ENCODE measurements around the gene SLC30A2. TPM values are rescaled to one million over a fixed set of nuclear protein-coding genes. Genes with fewer than 3 reads are reported as not detected.

SLC30A2 gene
- total RNA-seq, 1 donor from 2014 or later, result not detected

- Histone ChIP-seq H3K27me3 (ENCODE audit: control insufficient read depth, insufficient read depth, low read length) (peaks cover under 1% of the 10 kb centered on the region), H3K36me3 (ENCODE audit: control insufficient read depth, insufficient read depth, low read length) (no peaks in the 10 kb centered on the region), H3K4me3 (ENCODE audit: low read depth, low read length) (no peak overlapping the region)
- TF ChIP-seq CTCF (IDR thresholded peaks at IDR 0.05; ENCODE audit: insufficient read depth, low read length, severe bottlenecking), result no peak
- FAIRE-seq (no peak), DNase-seq (ENCODE audit: low read depth) (no peak)
Observed at GRCh38 chr1:26089125-26089524, 43.2 kb upstream of the SLC30A2 start.

DNA sequence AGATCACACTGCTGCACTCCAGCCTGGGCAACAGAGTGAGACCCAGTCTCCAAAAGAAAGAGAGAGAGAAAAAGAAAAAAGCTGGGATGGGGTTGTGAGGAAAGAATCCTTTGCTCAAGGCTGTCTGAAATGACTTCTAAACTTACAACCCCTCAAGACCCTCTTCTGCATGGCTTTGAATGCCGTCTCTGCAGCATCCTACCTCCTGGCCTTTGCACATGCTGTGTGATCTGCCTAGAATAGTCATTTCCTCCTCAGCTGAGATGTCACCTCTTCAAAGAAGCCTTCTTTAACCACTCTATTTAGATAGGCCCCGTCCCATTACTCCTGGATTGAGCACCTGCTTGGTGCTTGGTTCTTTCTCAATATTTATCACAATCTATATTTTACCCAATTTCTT is 38.9 kb upstream of the SLC30A2 start:
- Histone ChIP-seq H3K36me3 (ENCODE audit: control insufficient read depth, insufficient read depth, low read length) (no peaks in the 10 kb centered on the region), H3K4me3 (ENCODE audit: low read depth, low read length) (no peak overlapping the region), H3K27me3 (ENCODE audit: control insufficient read depth, insufficient read depth, low read length) (peaks cover 2% of the 10 kb centered on the region)
- FAIRE-seq (no peak), DNase-seq (ENCODE audit: low read depth) (no peak)
- no peak for TF ChIP-seq CTCF (IDR thresholded peaks at IDR 0.05; ENCODE audit: insufficient read depth, low read length, severe bottlenecking)

DNA sequence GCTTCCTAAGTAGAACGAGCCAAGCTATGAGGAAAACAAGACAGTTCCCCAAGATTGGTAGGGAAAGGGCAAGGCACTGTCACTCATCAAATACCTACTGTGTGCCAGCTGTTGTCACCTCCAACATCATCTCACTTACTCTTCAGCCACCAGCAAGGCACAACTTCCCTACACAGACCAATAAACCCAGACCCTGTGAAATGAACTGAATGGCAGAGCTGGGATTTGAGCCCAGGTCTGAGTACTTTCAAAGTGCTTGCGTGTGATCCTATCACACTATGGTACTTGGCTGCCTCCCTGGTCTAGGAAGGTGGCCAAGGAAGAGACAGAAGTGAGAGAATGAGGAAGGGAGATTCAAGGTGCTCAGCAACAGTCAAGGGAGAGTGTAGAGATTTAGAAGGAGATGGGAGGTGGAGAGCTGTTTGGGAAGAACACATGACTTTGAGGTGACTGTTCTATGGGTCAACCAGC is 38.2 kb upstream of the SLC30A2 start:
- no peak for FAIRE-seq
- H3K36me3 ChIP-seq (ENCODE audit: control insufficient read depth, insufficient read depth, low read length), result no peaks in the 10 kb centered on the region

DNA sequence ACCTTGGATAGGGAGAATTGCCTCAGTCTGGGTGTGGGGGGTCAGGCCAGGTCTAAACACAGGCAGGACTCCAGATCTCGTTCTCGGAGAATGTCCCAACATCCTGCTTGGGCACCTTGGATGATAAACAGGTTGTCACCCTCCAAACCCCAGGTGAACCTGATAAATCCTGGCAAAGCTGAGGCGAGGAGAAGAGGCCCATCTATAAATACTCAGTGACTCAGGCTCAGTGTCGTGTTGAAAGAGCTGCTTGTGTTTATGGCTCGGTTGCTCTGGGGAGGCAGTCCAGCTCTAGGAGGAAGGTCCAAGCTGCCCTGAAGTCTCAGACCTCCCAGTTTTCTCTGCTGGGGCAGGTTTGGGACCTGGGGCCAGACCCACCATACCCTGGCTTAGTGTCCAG is 37.3 kb upstream of the SLC30A2 start:
- Histone ChIP-seq H3K36me3 (ENCODE audit: control insufficient read depth, insufficient read depth, low read length) (no peaks in the 10 kb centered on the region), H3K27me3 (ENCODE audit: control insufficient read depth, insufficient read depth, low read length) (peaks cover 2% of the 10 kb centered on the region), H3K4me3 (ENCODE audit: low read depth, low read length) (no peak overlapping the region)
- no peak for TF ChIP-seq CTCF (IDR thresholded peaks at IDR 0.05; ENCODE audit: insufficient read depth, low read length, severe bottlenecking)
- FAIRE-seq, result no peak
- DNase-seq (ENCODE audit: low read depth), result no peak

More for the DNA sequence above, 38.2 kb upstream of the SLC30A2 start:
- no peak for DNase-seq (ENCODE audit: low read depth)
- Histone ChIP-seq H3K27me3 (ENCODE audit: control insufficient read depth, insufficient read depth, low read length) (peaks cover 2% of the 10 kb centered on the region), H3K4me3 (ENCODE audit: low read depth, low read length) (no peak overlapping the region)
- TF ChIP-seq CTCF (IDR thresholded peaks at IDR 0.05; ENCODE audit: insufficient read depth, low read length, severe bottlenecking), result no peak

DNA sequence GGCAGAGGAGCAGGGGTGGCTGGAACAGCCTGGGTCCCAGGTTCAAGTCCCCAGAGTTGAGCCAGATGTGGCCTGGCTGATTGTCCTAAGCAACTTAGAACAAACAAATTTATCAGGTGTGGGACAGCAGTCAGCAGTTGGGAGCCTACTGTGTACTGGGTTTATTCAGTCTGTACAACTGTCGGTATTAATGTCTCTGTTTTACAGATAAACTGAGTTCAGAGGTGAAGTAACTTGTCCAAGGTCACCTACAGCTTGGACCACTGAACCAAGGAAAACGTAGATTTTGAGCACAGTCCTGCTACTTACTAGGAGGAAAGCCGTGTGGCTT is 36.1 kb upstream of the SLC30A2 start:
- DNase-seq (ENCODE audit: low read depth), result no peak
- Histone ChIP-seq H3K4me3 (ENCODE audit: low read depth, low read length) (no peak overlapping the region), H3K36me3 (ENCODE audit: control insufficient read depth, insufficient read depth, low read length) (no peaks in the 10 kb centered on the region), H3K27me3 (ENCODE audit: control insufficient read depth, insufficient read depth, low read length) (peaks cover 2% of the 10 kb centered on the region)
- no peak for TF ChIP-seq CTCF (IDR thresholded peaks at IDR 0.05; ENCODE audit: insufficient read depth, low read length, severe bottlenecking)
- FAIRE-seq, result no peak

- Histone ChIP-seq H3K36me3 (ENCODE audit: control insufficient read depth, insufficient read depth, low read length) (no peaks in the 10 kb centered on the region), H3K4me3 (ENCODE audit: low read depth, low read length) (no peak overlapping the region), H3K27me3 (ENCODE audit: control insufficient read depth, insufficient read depth, low read length) (peaks cover 2% of the 10 kb centered on the region)
- no peak for TF ChIP-seq CTCF (IDR thresholded peaks at IDR 0.05; ENCODE audit: insufficient read depth, low read length, severe bottlenecking)
- no peak for DNase-seq (ENCODE audit: low read depth)
- FAIRE-seq, result no peak
Observed at GRCh38 chr1:26081267-26082019, 35.5 kb upstream of the SLC30A2 start.

Measured in bronchial epithelial cell (primary cell).